BE2C (cell line): ENCODE results near the gene ALOX15B.

ENCODE experiments used
- DNase-seq: peaks from one replicate; pipeline ENCODE4 v3.0.0-alpha.2; 2020
- H3K27me3 ChIP-seq: fragments of 250-450 bp; sonication (Bioruptor Pico); 2 replicates; pipeline ENCODE4 v1.5.1; 2020; ENCODE audit warnings: mild to moderate bottlenecking
- H3K36me3 ChIP-seq: fragments of 250-450 bp; sonication (Bioruptor Pico); 2 replicates; pipeline ENCODE4 v1.5.1; 2020; ENCODE audit warnings: mild to moderate bottlenecking
- H3K4me1 ChIP-seq: fragments of 250-450 bp; sonication (Bioruptor Pico); 2 replicates; pipeline ENCODE4 v1.5.1; 2020
- H3K4me3 ChIP-seq: 2 replicates; pipeline ENCODE4 v1.5.1; 2011; ENCODE audit warnings: low read depth, low read length
- H3K9me3 ChIP-seq: fragments of 250-450 bp; sonication (Bioruptor Pico); 2 replicates; pipeline ENCODE4 v1.5.1; 2020
- CTCF ChIP-seq: IDR thresholded peaks from 2 replicates; pipeline ENCODE4 v1.5.1; 2012; ENCODE audit warnings: mild to moderate bottlenecking, low read depth, low read length

ALOX15B gene

GRCh38 chr17:8087075-8087951, 48.5 kb downstream of the ALOX15B start, which contains the start of gene ALOX12B:
ALOX12B (minus strand) TSS chr17:8087716; CDS start chr17:8087442, 274 bp downstream.
- Histone ChIP-seq H3K9me3 (no peaks in the 10 kb centered on the region), H3K36me3 (no peaks in the 10 kb centered on the region), H3K27me3 (no peaks in the 10 kb centered on the region), H3K4me3 (no peak within 1 kb of the TSS), H3K4me1 (no peaks in the 10 kb centered on the region)
- DNase-seq: no peak
- TF ChIP-seq CTCF: no peak

- Histone ChIP-seq H3K36me3 (no peaks in the 10 kb centered on the region), H3K9me3 (no peaks in the 10 kb centered on the region), H3K27me3 (no peaks in the 10 kb centered on the region), H3K4me3 (no peak overlapping the region), H3K4me1 (no peaks in the 10 kb centered on the region)
- no peak for TF ChIP-seq CTCF
- no peak for DNase-seq
Measured at GRCh38 chr17:8087952-8088230, 49.0 kb downstream of the ALOX15B start.

GRCh38 chr17:8089728-8090127, 50.9 kb downstream of the ALOX15B start:
- Histone ChIP-seq H3K9me3 (no peaks in the 10 kb centered on the region), H3K4me3 (no peak overlapping the region), H3K36me3 (no peaks in the 10 kb centered on the region), H3K27me3 (no peaks in the 10 kb centered on the region), H3K4me1 (no peaks in the 10 kb centered on the region)
- TF ChIP-seq CTCF: no peak
- no peak for DNase-seq

GRCh38 chr17:8091033-8091687, 52.3 kb downstream of the ALOX15B start:
- H3K36me3 ChIP-seq: no peaks in the 10 kb centered on the region
- H3K9me3 ChIP-seq: no peaks in the 10 kb centered on the region
- no peak overlapping the region for H3K4me3 ChIP-seq
- H3K27me3 ChIP-seq: no peaks in the 10 kb centered on the region
- TF ChIP-seq CTCF: no peak
- no peak for DNase-seq
- no peaks in the 10 kb centered on the region for H3K4me1 ChIP-seq

GRCh38 chr17:8095361-8095760, 56.5 kb downstream of the ALOX15B start:
- Histone ChIP-seq H3K4me3 (no peak overlapping the region), H3K9me3 (no peaks in the 10 kb centered on the region), H3K4me1 (no peaks in the 10 kb centered on the region), H3K36me3 (no peaks in the 10 kb centered on the region), H3K27me3 (no peaks in the 10 kb centered on the region)
- DNase-seq: no peak
- no peak for TF ChIP-seq CTCF

GRCh38 chr17:8096541-8096940, 57.7 kb downstream of the ALOX15B start:
- no peak for DNase-seq
- no peak overlapping the region for H3K4me3 ChIP-seq
- H3K36me3 ChIP-seq: no peaks in the 10 kb centered on the region
- H3K4me1 ChIP-seq: no peaks in the 10 kb centered on the region
- H3K27me3 ChIP-seq: no peaks in the 10 kb centered on the region
- no peak for TF ChIP-seq CTCF
- H3K9me3 ChIP-seq: no peaks in the 10 kb centered on the region
